CD4-positive, alpha-beta memory T cell (primary cell): ENCODE measurements around the gene EEFSEC. TPM values are rescaled to one million over a fixed set of nuclear protein-coding genes. Genes with fewer than 3 reads are reported as not detected.
A peak's percentile ranks its signal among the peaks of the same experiment; 100 is the strongest.

Experiments
- CTCF ChIA-PET: fragments of 350-600 bp; sonication (Branson Sonifier 250); formaldehyde crosslinking; loops from one replicate; lab custom pipeline; 2021; ENCODE audit warnings: inconsistent platforms; ENCODE audit not compliant: partially characterized antibody; lab: Charles Lee
- POLR2A ChIA-PET: fragments of 350-600 bp; sonication (Branson Sonifier 250); formaldehyde crosslinking; loops from one replicate; lab custom pipeline; 2021; ENCODE audit not compliant: partially characterized antibody; lab: Charles Lee
- DNase-seq, 5 donors: peaks; one replicate each; pipeline versions ENCODE4 v3.0.0 to v3.0.0-alpha.2; 2020 to 2022; ENCODE audit warnings: mixed read lengths in 1 of 5
- H3K27ac ChIP-seq: one replicate; pipeline ENCODE4 v1.7.0; 2013; ENCODE audit warnings: low read depth, low read length
- H3K27me3 ChIP-seq: 2 replicates; pipeline ENCODE4 v1.7.0; 2013; ENCODE audit warnings: mild to moderate bottlenecking, low read length, moderate library complexity; ENCODE audit not compliant: insufficient read depth
- H3K36me3 ChIP-seq: 2 replicates; pipeline ENCODE4 v1.7.0; 2013; ENCODE audit warnings: mild to moderate bottlenecking, low read length, moderate library complexity; ENCODE audit not compliant: insufficient read depth
- H3K4me1 ChIP-seq: 2 replicates; pipeline ENCODE4 v1.7.0; 2013; ENCODE audit warnings: mild to moderate bottlenecking, low read length, moderate library complexity; ENCODE audit not compliant: insufficient read depth
- H3K4me3 ChIP-seq, 2 donors: one replicate each; pipeline ENCODE4 v1.7.0; 2013; ENCODE audit warnings: low read length in 2 of 2, mild to moderate bottlenecking in 1 of 2
- H3K9me3 ChIP-seq, 2 donors: one replicate each; pipeline ENCODE4 v1.7.0; 2013; ENCODE audit warnings: low read length in 2 of 2, control low read depth in 1 of 2; ENCODE audit not compliant: control insufficient read depth in 1 of 2
- H3K27ac Mint-ChIP-seq, 7 donors: one replicate each; pipeline ENCODE4 v1.8.0; 2020 to 2021; ENCODE audit warnings: mixed read lengths in 7 of 7, mild to moderate bottlenecking in 6 of 7, inconsistent platforms in 3 of 7, moderate library complexity in 3 of 7
- H3K27me3 Mint-ChIP-seq, 2 donors: one replicate each; pipeline ENCODE4 v1.8.0; 2020 to 2021; ENCODE audit warnings: mixed read lengths in 2 of 2
- H3K36me3 Mint-ChIP-seq, 2 donors: one replicate each; pipeline ENCODE4 v1.8.0; 2020 to 2021; ENCODE audit warnings: mixed read lengths in 2 of 2, inconsistent platforms in 1 of 2, mild to moderate bottlenecking in 1 of 2
- H3K4me1 Mint-ChIP-seq, 4 donors: one replicate each; pipeline ENCODE4 v1.8.0; 2020 to 2021; ENCODE audit warnings: mixed read lengths in 4 of 4, mild to moderate bottlenecking in 1 of 4
- H3K4me3 Mint-ChIP-seq, 8 donors: one replicate each; pipeline ENCODE4 v1.8.0; 2020 to 2021; ENCODE audit warnings: mixed read lengths in 8 of 8, mild to moderate bottlenecking in 7 of 8, moderate library complexity in 6 of 8, inconsistent platforms in 3 of 8
- H3K9me3 Mint-ChIP-seq, 8 donors: one replicate each; pipeline ENCODE4 v1.8.0; 2020 to 2021; ENCODE audit warnings: mixed read lengths in 8 of 8, mild to moderate bottlenecking in 5 of 8, inconsistent platforms in 3 of 8, moderate library complexity in 1 of 8
- intact Hi-C: fragments of 100-400 bp; cut with micrococcal nuclease; formaldehyde crosslinking; loops from one replicate; pipeline ENCODE4 v1.15.1; 2023
- polyA plus RNA-seq, 2 donors: library from polyadenylated mRNA; unstranded; fragments of 300-500 nt; fragmentation: Illumina TruSeq; gene quantifications; one replicate each; pipeline ENCODE4 v1.2.3, GENCODE V29; 2021
- total RNA-seq, 2 experiments: library from RNA; stranded (reverse); gene quantifications; one replicate each; pipeline ENCODE4 v1.2.3, GENCODE V29; 2021

EEFSEC gene
- total and polyA plus RNA-seq, 4 experiments from 2014 or later: 14.0 to 24.9 (median 17.1) TPM

- no peak overlapping the region for H3K27ac ChIP-seq
- H3K4me3 ChIP-seq: no peak overlapping the region
- Mint-ChIP-seq H3K4me1 (peaks cover 17 to 37% (median 19%) of the 10 kb centered on the region in 4 donors), H3K36me3 (peaks cover 0 to 5% of the 10 kb centered on the region in 2 donors), H3K4me3 (no peak overlapping the region), H3K9me3 (no peaks in the 10 kb centered on the region), H3K27ac (peak overlapping the region in 3 of 7 donors; percentile 17 to 65 (median 29)), H3K27me3 (no peaks in the 10 kb centered on the region)
- no peak for DNase-seq
- H3K36me3 ChIP-seq: no peaks in the 10 kb centered on the region
- CTCF ChIA-PET: interaction anchor here (1.5 kb wide), 1 partner anchor 14 kb away, joined by 4 read pairs; no protein-coding TSS in a partner anchor
- peaks cover 11% of the 10 kb centered on the region for H3K4me1 ChIP-seq
- H3K27me3 ChIP-seq: no peaks in the 10 kb centered on the region
- POLR2A ChIA-PET: no interaction called here
- no peaks in the 10 kb centered on the region for H3K9me3 ChIP-seq
- intact Hi-C loops: no loop called here
These were observed 86.0 kb downstream of the EEFSEC start for GRCh38 chr3:128239304-128239703.

DNA sequence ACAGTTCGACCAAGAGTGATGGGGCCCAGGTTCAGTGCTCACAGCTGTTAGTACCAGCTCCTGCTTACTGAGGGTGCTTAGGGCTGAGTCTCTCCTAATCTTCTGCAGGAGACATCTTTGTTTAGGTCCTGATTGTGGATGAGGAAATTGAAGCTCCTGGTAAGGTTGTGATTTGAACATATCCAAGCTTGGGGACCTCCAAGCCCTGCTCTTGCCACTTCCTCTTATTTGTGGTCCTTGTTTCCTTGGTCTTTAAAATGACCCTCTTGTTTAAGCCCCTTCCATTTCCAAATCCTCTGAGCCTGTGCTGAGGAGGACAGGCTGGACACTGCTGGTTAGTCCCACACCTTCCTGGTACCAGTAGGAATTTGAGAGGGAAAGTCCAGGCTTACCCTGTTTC lies 87.0 kb downstream of the EEFSEC start:
- Histone ChIP-seq H3K4me3 (no peak overlapping the region), H3K9me3 (no peaks in the 10 kb centered on the region), H3K4me1 (peaks cover 11% of the 10 kb centered on the region), H3K27ac (no peak overlapping the region), H3K27me3 (no peaks in the 10 kb centered on the region), H3K36me3 (no peaks in the 10 kb centered on the region)
- H3K4me1 Mint-ChIP-seq: peaks cover 17 to 39% (median 20%) of the 10 kb centered on the region in 4 donors
- no peaks in the 10 kb centered on the region for H3K9me3 Mint-ChIP-seq
- no peaks in the 10 kb centered on the region for H3K27me3 Mint-ChIP-seq
- peak overlapping the region in 3 of 7 donors; percentile 8 to 87 (median 47) for H3K27ac Mint-ChIP-seq
- CTCF ChIA-PET: interaction anchor here (1.5 kb wide), 1 partner anchor 15 kb away, joined by 4 read pairs; no protein-coding TSS in a partner anchor
- intact Hi-C loops: no loop called here
- peaks cover 7 to 10% of the 10 kb centered on the region in 2 donors for H3K36me3 Mint-ChIP-seq
- POLR2A ChIA-PET: no interaction called here
- DNase-seq: no peak
- H3K4me3 Mint-ChIP-seq: no peak overlapping the region

GRCh38 chr3:128241741-128242140 lies 88.5 kb downstream of the EEFSEC start:
- intact Hi-C loops: loop anchor here (2.0 kb wide), 1 partner anchor 75 kb away; no protein-coding TSS in a partner anchor
- POLR2A ChIA-PET: interaction anchor here (1.8 kb wide), 1 partner anchor 9 kb away, joined by 5 read pairs; no protein-coding TSS in a partner anchor

DNA sequence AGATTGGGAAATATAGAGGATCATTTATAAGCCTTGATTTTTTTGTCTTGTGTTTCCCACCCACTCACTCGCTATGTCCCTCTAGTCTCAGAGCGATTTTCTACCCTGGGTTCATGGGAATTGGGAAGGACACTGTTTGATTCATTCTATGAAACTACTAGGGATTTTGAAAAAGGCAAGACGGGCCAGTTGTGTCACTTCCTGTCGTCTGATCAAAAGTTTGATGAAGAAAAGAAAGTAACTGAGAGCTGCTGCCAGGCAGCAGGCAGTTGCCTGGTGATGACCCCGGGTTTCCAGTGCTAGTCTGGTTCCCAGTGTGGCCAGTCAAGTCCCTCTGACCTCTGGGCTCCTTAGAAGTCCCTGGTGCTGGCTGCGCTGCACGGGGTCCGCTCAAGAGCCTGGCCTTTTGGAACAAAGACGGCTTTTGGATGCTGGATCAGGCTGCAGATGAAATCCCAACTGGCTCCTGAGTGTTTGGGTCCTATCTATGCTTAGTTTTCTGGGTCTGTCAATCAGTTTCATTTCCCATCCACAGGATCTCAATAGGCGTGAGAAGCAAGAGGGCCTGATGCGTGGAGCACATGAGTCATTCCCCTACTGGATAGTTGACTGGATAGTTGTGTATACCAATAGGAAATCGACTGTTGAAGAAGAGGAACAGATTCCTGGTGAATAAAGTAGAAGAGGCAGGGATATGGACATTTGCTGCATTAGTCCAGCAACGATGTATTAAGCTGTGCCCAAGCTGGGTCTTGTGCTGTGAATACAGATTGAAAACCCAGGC lies 89.7 kb downstream of the EEFSEC start:
- intact Hi-C loops: loop anchor here (2.0 kb wide), 1 partner anchor 74 kb away; no protein-coding TSS in a partner anchor
- Mint-ChIP-seq H3K9me3 (no peaks in the 10 kb centered on the region), H3K4me3 (peak overlapping the region in 7 of 8 donors; percentile 20 to 61 (median 54)), H3K4me1 (peaks cover 14 to 33% (median 16%) of the 10 kb centered on the region in 4 donors), H3K27me3 (no peaks in the 10 kb centered on the region), H3K27ac (peak overlapping the region in 6 of 7 donors; percentile 40 to 92 (median 60)), H3K36me3 (peaks cover 26 to 31% of the 10 kb centered on the region in 2 donors)
- peak in 3 of 5 donors; percentile 5 to 12 (median 9) for DNase-seq
- H3K4me1 ChIP-seq: peaks cover 11% of the 10 kb centered on the region
- peak overlapping the region in 1 of 2 donors; percentile 9 for H3K4me3 ChIP-seq
- H3K27me3 ChIP-seq: no peaks in the 10 kb centered on the region
- ChIA-PET CTCF (interaction anchor here (1.0 kb wide), 1 partner anchor 78 kb away, joined by 3 read pairs; no protein-coding TSS in a partner anchor), POLR2A (interaction anchor here (1.8 kb wide), 1 partner anchor 10 kb away, joined by 5 read pairs; no protein-coding TSS in a partner anchor)
- peak overlapping the region; percentile 10 for H3K27ac ChIP-seq
- H3K9me3 ChIP-seq: no peaks in the 10 kb centered on the region
- H3K36me3 ChIP-seq: peaks cover 8% of the 10 kb centered on the region

More at GRCh38 chr3:128241741-128242140, 88.5 kb downstream of the EEFSEC start:
- Mint-ChIP-seq H3K4me3 (no peak overlapping the region), H3K9me3 (no peaks in the 10 kb centered on the region), H3K27ac (no peak overlapping the region), H3K27me3 (no peaks in the 10 kb centered on the region), H3K4me1 (peaks cover 17 to 37% (median 18%) of the 10 kb centered on the region in 4 donors), H3K36me3 (peaks cover 14 to 19% of the 10 kb centered on the region in 2 donors)
- no peak for DNase-seq
- Histone ChIP-seq H3K27me3 (no peaks in the 10 kb centered on the region), H3K9me3 (no peaks in the 10 kb centered on the region), H3K27ac (no peak overlapping the region), H3K4me1 (peaks cover 11% of the 10 kb centered on the region), H3K4me3 (no peak overlapping the region), H3K36me3 (peaks cover 2% of the 10 kb centered on the region)
- CTCF ChIA-PET: interaction anchor here (1.0 to 1.7 kb wide), 3 partner anchors 9 to 80 kb away, joined by 3 to 4 read pairs (median 3); no protein-coding TSS in a partner anchor

DNA sequence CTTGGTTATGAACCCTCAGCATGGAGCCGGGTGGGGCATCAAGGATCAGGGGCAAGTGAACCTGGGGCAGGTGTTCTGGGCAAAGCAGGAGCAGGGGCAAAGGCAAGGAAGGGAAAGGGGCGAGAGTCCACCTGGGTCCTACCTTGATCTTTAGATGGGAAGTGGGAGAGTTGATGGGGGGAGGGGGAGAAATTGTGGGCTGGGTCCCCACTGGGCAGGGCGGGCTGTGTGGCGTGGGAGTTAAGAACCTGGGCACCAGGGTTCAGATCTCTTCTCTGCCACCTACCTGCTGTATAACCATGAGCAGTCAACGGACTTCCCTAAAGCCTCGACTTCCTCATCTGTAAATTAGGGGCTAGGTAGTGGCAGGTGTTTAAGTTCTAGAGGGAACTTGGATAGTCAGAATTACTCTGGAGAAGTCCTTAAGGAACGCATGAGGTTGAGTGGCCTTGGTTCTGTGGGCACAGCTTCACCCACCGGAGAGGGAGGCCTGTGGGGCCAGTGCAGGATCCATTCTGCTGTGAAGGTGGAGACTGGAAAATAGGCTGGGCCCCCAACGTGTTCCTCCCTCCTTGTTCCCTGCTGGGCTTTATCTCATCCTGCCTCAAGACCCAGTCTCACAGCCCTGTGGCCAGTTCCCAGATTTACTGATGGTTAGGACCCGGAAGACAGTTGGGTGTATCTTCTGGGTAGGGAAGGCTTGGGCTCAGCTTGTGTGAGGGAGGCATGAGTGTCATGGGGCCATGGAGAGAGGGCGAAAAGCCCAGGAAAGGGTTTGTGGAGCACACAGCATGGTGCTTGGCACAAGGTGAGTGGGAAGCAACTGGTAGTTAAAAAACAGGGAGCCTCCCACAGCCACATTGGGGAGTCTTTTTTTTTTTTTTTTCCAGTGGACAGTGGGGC lies 90.6 kb downstream of the EEFSEC start:
- Mint-ChIP-seq H3K4me1 (peaks cover 14 to 33% (median 17%) of the 10 kb centered on the region in 4 donors), H3K27ac (peak overlapping the region in 2 of 7 donors; percentile 53 to 72), H3K27me3 (no peaks in the 10 kb centered on the region), H3K9me3 (no peaks in the 10 kb centered on the region), H3K4me3 (no peak overlapping the region), H3K36me3 (peaks cover 31 to 38% of the 10 kb centered on the region in 2 donors)
- Histone ChIP-seq H3K4me3 (no peak overlapping the region), H3K36me3 (peaks cover 8% of the 10 kb centered on the region), H3K4me1 (peaks cover 11% of the 10 kb centered on the region), H3K27ac (no peak overlapping the region), H3K27me3 (no peaks in the 10 kb centered on the region), H3K9me3 (no peaks in the 10 kb centered on the region)
- no peak for DNase-seq
- intact Hi-C loops: loop anchor here (2.0 kb wide), 1 partner anchor 73 kb away; no protein-coding TSS in a partner anchor
- ChIA-PET POLR2A (no interaction called here), CTCF (no interaction called here)

GRCh38 chr3:128245460-128245859 lies 92.2 kb downstream of the EEFSEC start:
- DNase-seq: no peak
- H3K4me1 ChIP-seq: peaks cover 11% of the 10 kb centered on the region
- H3K27me3 ChIP-seq: no peaks in the 10 kb centered on the region
- ChIA-PET POLR2A (no interaction called here), CTCF (no interaction called here)
- Mint-ChIP-seq H3K4me1 (peaks cover 11 to 28% (median 16%) of the 10 kb centered on the region in 4 donors), H3K27me3 (no peaks in the 10 kb centered on the region), H3K4me3 (no peak overlapping the region), H3K27ac (no peak overlapping the region), H3K36me3 (peaks cover 46 to 54% of the 10 kb centered on the region in 2 donors), H3K9me3 (peaks cover 0 to 3% (median 0%) of the 10 kb centered on the region in 8 donors)
- no peak overlapping the region for H3K27ac ChIP-seq
- H3K36me3 ChIP-seq: peaks cover 8% of the 10 kb centered on the region
- intact Hi-C loops: no loop called here
- H3K9me3 ChIP-seq: no peaks in the 10 kb centered on the region
- no peak overlapping the region for H3K4me3 ChIP-seq
